Nephron (organoid): ENCODE measurements around the gene PPP2R1A.

ENCODE experiments used
- H3K27ac Mint-ChIP-seq, 3 experiments: 2 replicates each; pipeline ENCODE4 v1.8.0; 2020; ENCODE audit warnings: mixed read lengths in 3 of 3, mild to moderate bottlenecking in 2 of 3, moderate library complexity in 1 of 3
- H3K27me3 Mint-ChIP-seq: 2 replicates; pipeline ENCODE4 v1.8.0; 2021; ENCODE audit warnings: low read depth, mild to moderate bottlenecking, moderate library complexity, mixed read lengths
- H3K36me3 Mint-ChIP-seq: 2 replicates; pipeline ENCODE4 v1.8.0; 2020; ENCODE audit warnings: low read depth, mixed read lengths
- H3K4me1 Mint-ChIP-seq: 2 replicates; pipeline ENCODE4 v1.8.0; 2020; ENCODE audit warnings: mixed read lengths
- H3K4me3 Mint-ChIP-seq, 3 experiments: 2 replicates each; pipeline ENCODE4 v1.8.0; 2020; ENCODE audit warnings: mild to moderate bottlenecking in 3 of 3, mixed read lengths in 3 of 3, moderate library complexity in 2 of 3
- H3K9me3 Mint-ChIP-seq: 2 replicates; pipeline ENCODE4 v1.8.0; 2020; ENCODE audit warnings: mixed read lengths
- CTCF ChIP-seq, 3 experiments: fragments of 200-600 bp; sonication (generic); IDR thresholded peaks; one replicate each; pipeline ENCODE4 v1.5.0; 2021; ENCODE audit warnings: antibody characterized with exemption in 3 of 3; ENCODE audit not compliant: unreplicated experiment in 3 of 3

The PPP2R1A gene

DNA sequence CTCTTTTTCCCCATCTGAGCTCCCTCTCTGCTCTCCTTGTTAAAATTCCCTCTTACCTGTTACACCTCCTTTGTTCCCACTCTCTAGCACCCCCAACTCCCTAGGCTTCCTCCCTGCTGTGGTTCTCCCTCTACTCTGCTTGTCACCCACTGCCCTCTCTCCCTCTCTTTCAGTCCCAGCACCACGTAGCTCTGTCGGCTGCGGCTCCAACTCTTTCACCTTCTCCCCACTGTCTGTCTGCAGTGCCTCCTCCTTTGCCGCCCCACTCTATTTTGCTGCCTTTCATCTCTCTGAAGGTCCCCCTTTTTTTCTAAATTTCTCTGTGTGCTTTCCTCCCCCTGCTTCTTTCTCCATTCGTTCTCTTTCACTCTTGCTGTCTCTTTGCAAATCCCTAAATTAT, 19.5 kb upstream of the PPP2R1A start:
- Mint-ChIP-seq H3K27ac (peak overlapping the region; percentile 94 to 99 (median 98)), H3K4me3 (peak overlapping the region; percentile 94 to 97 (median 96)), H3K9me3 (peaks cover 11% of the 10 kb centered on the region), H3K27me3 (no peaks in the 10 kb centered on the region), H3K4me1 (peaks cover 17% of the 10 kb centered on the region), H3K36me3 (peaks cover 50% of the 10 kb centered on the region)
- TF ChIP-seq CTCF (IDR thresholded peaks at IDR 0.05; ENCODE audit: unreplicated experiment in 3 of 3) = no peak

GRCh38 chr19:52170863-52171320, 19.0 kb upstream of the PPP2R1A start:
- Mint-ChIP-seq H3K27me3 (no peaks in the 10 kb centered on the region), H3K4me1 (peaks cover 17% of the 10 kb centered on the region), H3K4me3 (peak overlapping the region; percentile 94 to 97 (median 96)), H3K27ac (peak overlapping the region; percentile 94 to 99 (median 98)), H3K9me3 (peaks cover 8% of the 10 kb centered on the region), H3K36me3 (peaks cover 45% of the 10 kb centered on the region)
- TF ChIP-seq CTCF (IDR thresholded peaks at IDR 0.05; ENCODE audit: unreplicated experiment in 3 of 3) = no peak

- peaks cover 8% of the 10 kb centered on the region for H3K9me3 Mint-ChIP-seq
- H3K27me3 Mint-ChIP-seq = no peaks in the 10 kb centered on the region
- peaks cover 17% of the 10 kb centered on the region for H3K4me1 Mint-ChIP-seq
- TF ChIP-seq CTCF (IDR thresholded peaks at IDR 0.05; ENCODE audit: unreplicated experiment in 3 of 3) = no peak
- peak within 1 kb of the TSS; percentile 94 to 97 (median 96) for H3K4me3 Mint-ChIP-seq
- H3K27ac Mint-ChIP-seq = peak within 1 kb of the TSS; percentile 94 to 99 (median 98)
- H3K36me3 Mint-ChIP-seq = peaks cover 45% of the 10 kb centered on the region
These were observed 18.3 kb upstream of the PPP2R1A start, which contains the start of gene ZNF836 for GRCh38 chr19:52171321-52172169. TSS of gene ZNF836 (minus strand) at chr19:52171621. CDS start at chr19:52168072, 3,549 bp downstream.

GRCh38 chr19:52172347-52172746, 17.5 kb upstream of the PPP2R1A start:
- peak overlapping the region; percentile 94 to 97 (median 96) for H3K4me3 Mint-ChIP-seq
- H3K9me3 Mint-ChIP-seq = peaks cover 8% of the 10 kb centered on the region
- TF ChIP-seq CTCF (IDR thresholded peaks at IDR 0.05; ENCODE audit: unreplicated experiment in 3 of 3) = no peak
- peaks cover 38% of the 10 kb centered on the region for H3K36me3 Mint-ChIP-seq
- H3K27ac Mint-ChIP-seq = peak overlapping the region; percentile 94 to 99 (median 98)
- H3K27me3 Mint-ChIP-seq = no peaks in the 10 kb centered on the region
- H3K4me1 Mint-ChIP-seq = peaks cover 17% of the 10 kb centered on the region

GRCh38 chr19:52176574-52176973, 13.3 kb upstream of the PPP2R1A start:
- peaks cover 7% of the 10 kb centered on the region for H3K4me1 Mint-ChIP-seq
- H3K4me3 Mint-ChIP-seq = peak overlapping the region in 2 of 3 experiments; percentile 13 to 30
- no peak overlapping the region for H3K27ac Mint-ChIP-seq
- H3K9me3 Mint-ChIP-seq = peaks cover 5% of the 10 kb centered on the region
- peaks cover 3% of the 10 kb centered on the region for H3K36me3 Mint-ChIP-seq
- no peak for TF ChIP-seq CTCF (IDR thresholded peaks at IDR 0.05; ENCODE audit: unreplicated experiment in 3 of 3)
- no peaks in the 10 kb centered on the region for H3K27me3 Mint-ChIP-seq
